HEK293 (cell line): ENCODE measurements around the gene CDYL.

Experiments used
- EGR2 ChIP-seq: fragments of 450-650 bp; formaldehyde crosslinking; IDR thresholded peaks from 2 replicates; pipeline ENCODE4 v1.5.1; 2016; ENCODE audit warnings: low read depth, missing biosample characterization, missing genetic modification characterization
- GLIS1 ChIP-seq: fragments of 450-650 bp; formaldehyde crosslinking; IDR thresholded peaks from 2 replicates; pipeline ENCODE4 v1.5.1; 2016; ENCODE audit warnings: missing biosample characterization, missing genetic modification characterization
- KLF10 ChIP-seq: fragments of 450-650 bp; IDR thresholded peaks from 2 replicates; pipeline ENCODE4 v1.5.1; 2018; ENCODE audit warnings: missing biosample characterization, mild to moderate bottlenecking, missing genetic modification characterization
- KLF9 ChIP-seq: fragments of 450-650 bp; formaldehyde crosslinking; IDR thresholded peaks from 2 replicates; pipeline ENCODE4 v1.5.1; 2016; ENCODE audit warnings: missing biosample characterization, missing genetic modification characterization, low read depth
- SETDB1 ChIP-seq: IDR thresholded peaks from one replicate; pipeline ENCODE4 v1.6.1; 2017; ENCODE audit warnings: mild to moderate bottlenecking, low read length, moderate library complexity, mixed read lengths; ENCODE audit not compliant: insufficient read length
- SP3 ChIP-seq: fragments of 450-650 bp; formaldehyde crosslinking; IDR thresholded peaks from 2 replicates; pipeline ENCODE4 v1.5.1; 2016; ENCODE audit warnings: missing biosample characterization, missing genetic modification characterization
- ZBTB26 ChIP-seq: fragments of 450-650 bp; formaldehyde crosslinking; optimal IDR thresholded peaks from 2 replicates; pipeline ENCODE3; 2016; ENCODE audit warnings: missing biosample characterization, mild to moderate bottlenecking, missing genetic modification characterization
- ZEB2 ChIP-seq: fragments of 450-650 bp; formaldehyde crosslinking; IDR thresholded peaks from 2 replicates; pipeline ENCODE4 v1.5.1; 2016; ENCODE audit warnings: missing biosample characterization, missing genetic modification characterization
- ZNF133 ChIP-seq: fragments of 450-650 bp; formaldehyde crosslinking; IDR thresholded peaks from 2 replicates; pipeline ENCODE4 v1.5.1; 2016; ENCODE audit warnings: missing biosample characterization, missing genetic modification characterization
- ZNF16 ChIP-seq: fragments of 450-650 bp; formaldehyde crosslinking; IDR thresholded peaks from 2 replicates; pipeline ENCODE4 v1.5.1; 2016; ENCODE audit warnings: low read depth, missing biosample characterization, missing genetic modification characterization
- ZNF169 ChIP-seq: fragments of 450-650 bp; formaldehyde crosslinking; IDR thresholded peaks from 2 replicates; pipeline ENCODE4 v1.5.1; 2016; ENCODE audit warnings: missing biosample characterization, missing genetic modification characterization
- ZNF223 ChIP-seq: fragments of 450-650 bp; formaldehyde crosslinking; IDR thresholded peaks from 2 replicates; pipeline ENCODE4 v1.5.1; 2016; ENCODE audit warnings: missing biosample characterization, missing genetic modification characterization
- ZNF274 ChIP-seq, 2 experiments: fragments of 200-500 bp in 1 of 2; fragments of 450-650 bp in 1 of 2; sonication (Bioruptor generic) in 1 of 2; formaldehyde crosslinking in 1 of 2; IDR thresholded peaks; 2 replicates each; pipeline versions ENCODE4 v1.5.1 to v1.6.1; 2014 to 2016; ENCODE audit warnings: borderline replicate concordance in 1 of 2, inconsistent platforms in 1 of 2, low read length in 1 of 2, missing biosample characterization in 1 of 2, missing genetic modification characterization in 1 of 2
- ZNF335 ChIP-seq: fragments of 450-650 bp; formaldehyde crosslinking; conservative IDR thresholded peaks from 2 replicates; pipeline ENCODE4 v1.5.1; 2016; ENCODE audit warnings: missing biosample characterization, missing genetic modification characterization
- ZNF350 ChIP-seq: fragments of 450-650 bp; formaldehyde crosslinking; IDR thresholded peaks from 2 replicates; pipeline ENCODE4 v1.5.0; 2017; ENCODE audit warnings: missing biosample characterization, mild to moderate bottlenecking, missing genetic modification characterization
- ZNF398 ChIP-seq: fragments of 450-650 bp; formaldehyde crosslinking; IDR thresholded peaks from 2 replicates; pipeline ENCODE4 v1.5.1; 2017; ENCODE audit warnings: missing biosample characterization, missing genetic modification characterization
- ZNF426 ChIP-seq: fragments of 450-650 bp; formaldehyde crosslinking; IDR thresholded peaks from 2 replicates; pipeline ENCODE4 v1.5.1; 2017; ENCODE audit warnings: missing biosample characterization, missing genetic modification characterization, mild to moderate bottlenecking, inconsistent platforms, moderate library complexity
- ZNF473 ChIP-seq: fragments of 450-650 bp; formaldehyde crosslinking; IDR thresholded peaks from 2 replicates; pipeline ENCODE4 v1.5.1; 2017; ENCODE audit warnings: missing biosample characterization, missing genetic modification characterization
- ZNF596 ChIP-seq: fragments of 450-650 bp; IDR thresholded peaks from 2 replicates; pipeline ENCODE4 v1.5.0; 2018; ENCODE audit warnings: missing biosample characterization, mild to moderate bottlenecking, missing genetic modification characterization, moderate library complexity
- ZNF610 ChIP-seq: fragments of 450-650 bp; formaldehyde crosslinking; IDR thresholded peaks from 2 replicates; pipeline ENCODE4 v1.5.1; 2016; ENCODE audit warnings: missing biosample characterization, missing genetic modification characterization, borderline replicate concordance
- ZNF629 ChIP-seq: fragments of 450-650 bp; formaldehyde crosslinking; IDR thresholded peaks from 2 replicates; pipeline ENCODE4 v1.5.1; 2017; ENCODE audit warnings: missing biosample characterization, missing genetic modification characterization
- ZNF654 ChIP-seq: fragments of 450-650 bp; formaldehyde crosslinking; IDR thresholded peaks from 2 replicates; pipeline ENCODE4 v1.5.1; 2016; ENCODE audit warnings: low read depth, missing biosample characterization, missing genetic modification characterization
- ZNF660 ChIP-seq: fragments of 450-650 bp; IDR thresholded peaks from 2 replicates; pipeline ENCODE4 v1.5.1; 2018; ENCODE audit warnings: missing biosample characterization, mild to moderate bottlenecking, missing genetic modification characterization
- ZNF677 ChIP-seq: fragments of 450-650 bp; IDR thresholded peaks from 2 replicates; pipeline ENCODE4 v1.5.0; 2018; ENCODE audit warnings: missing biosample characterization, mild to moderate bottlenecking, missing genetic modification characterization, moderate library complexity
- ZNF704 ChIP-seq: fragments of 450-650 bp; formaldehyde crosslinking; IDR thresholded peaks from 2 replicates; pipeline ENCODE4 v1.5.1; 2016; ENCODE audit warnings: missing biosample characterization, missing genetic modification characterization
- ZNF747 ChIP-seq: fragments of 450-650 bp; formaldehyde crosslinking; IDR thresholded peaks from 2 replicates; pipeline ENCODE4 v1.5.1; 2016; ENCODE audit warnings: missing biosample characterization, missing genetic modification characterization
- ZNF843 ChIP-seq: fragments of 450-650 bp; formaldehyde crosslinking; IDR thresholded peaks from 2 replicates; pipeline ENCODE4 v1.5.1; 2016; ENCODE audit warnings: missing biosample characterization, missing genetic modification characterization
- ZSCAN30 ChIP-seq: fragments of 450-650 bp; IDR thresholded peaks from 2 replicates; pipeline ENCODE4 v1.5.1; 2018; ENCODE audit warnings: missing biosample characterization, mild to moderate bottlenecking, missing genetic modification characterization, moderate library complexity
- ZSCAN4 ChIP-seq: fragments of 450-650 bp; formaldehyde crosslinking; IDR thresholded peaks from 2 replicates; pipeline ENCODE4 v1.5.1; 2017; ENCODE audit warnings: missing biosample characterization, missing genetic modification characterization
- TF ChIP-seq, protein P1 (sequence below): fragments of 450-650 bp; formaldehyde crosslinking; IDR thresholded peaks from 2 replicates; pipeline ENCODE4 v1.5.1; 2017; ENCODE audit warnings: missing biosample characterization, missing genetic modification characterization
- TF ChIP-seq, protein P2 (sequence below): fragments of 450-650 bp; IDR thresholded peaks from 2 replicates; pipeline ENCODE4 v1.5.1; 2018; ENCODE audit warnings: missing biosample characterization, missing genetic modification characterization

Gene CDYL

DNA sequence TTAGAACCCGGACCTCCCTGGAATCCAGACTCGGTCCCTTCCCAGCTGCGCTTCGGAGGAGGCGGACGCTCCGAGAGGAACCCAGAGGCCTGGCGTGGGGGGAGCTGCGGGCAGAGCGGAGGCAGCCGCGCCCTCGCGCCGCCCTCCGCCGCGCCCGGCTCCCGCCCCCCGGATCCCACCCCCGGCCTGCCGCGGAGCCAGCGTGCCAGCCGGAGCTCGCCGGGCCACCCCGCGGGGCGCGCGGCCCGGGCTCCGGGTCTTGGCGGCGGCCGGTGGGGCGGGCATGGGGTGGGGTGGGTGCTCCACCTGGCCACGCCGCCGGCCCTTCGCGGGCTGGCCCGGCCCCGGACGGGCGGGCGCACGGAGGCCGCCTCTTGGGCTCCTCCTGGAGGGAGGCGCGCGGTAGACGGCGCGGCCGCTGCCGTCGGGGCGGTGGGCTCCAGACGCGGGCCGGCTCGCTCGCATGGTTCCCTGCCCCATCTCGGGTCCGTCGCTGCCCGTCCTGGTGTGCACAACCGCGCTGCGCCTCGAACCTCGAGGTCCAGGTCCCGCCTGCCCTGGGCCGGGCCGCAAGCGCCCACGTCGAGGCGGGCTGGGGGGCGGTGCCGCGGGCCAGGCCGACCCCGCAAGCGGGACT, 592 bp upstream of the CDYL start (continued):
- TF ChIP-seq ZBTB26 (tag by site-specific recombination) (peak; percentile 34), SETDB1 (no peak), ZNF473 (no peak), ZSCAN30 (tag by site-specific recombination) (peak; percentile 44; the same call in 1 of the 2 replicates), ZNF426 (no peak), ZNF747 (tag by site-specific recombination) (no peak), KLF10 (tag by site-specific recombination) (peak; percentile 53; the same call in 1 of the 2 replicates), ZNF133 (tag by site-specific recombination) (no peak), KLF9 (tag by site-specific recombination) (0 out of 2 replicates have a peak, but pooled peaks have one; percentile 31), ZNF677 (tag by site-specific recombination) (0 out of 2 replicates have a peak, but pooled peaks have one; percentile 47), ZNF223 (tag by site-specific recombination) (no peak), ZNF16 (tag by site-specific recombination) (no peak), ZNF629 (tag by site-specific recombination) (no peak), ZNF610 (tag by site-specific recombination) (no peak), ZNF274 (IDR thresholded peaks at IDR 0.05; ENCODE audit: low read length) (no peak), ZNF274 (tag by site-specific recombination; IDR thresholded peaks at IDR 0.05; ENCODE audit: borderline replicate concordance) (no peak), ZNF843 (tag by site-specific recombination) (no peak), ZNF350 (0 out of 2 replicates have a peak, but pooled peaks have one; percentile 19), ZNF596 (tag by site-specific recombination) (peak; percentile 83), ZSCAN4 (tag by site-specific recombination) (no peak), ZNF335 (tag by site-specific recombination) (no peak), ZNF398 (tag by site-specific recombination) (peak; percentile 70), ZNF660 (tag by site-specific recombination) (no peak), GLIS1 (tag by site-specific recombination) (no peak), ZEB2 (no peak), ZNF169 (no peak), SP3 (tag by site-specific recombination) (peak; percentile 15; the same call in 1 of the 2 replicates), EGR2 (no peak), ZNF654 (tag by site-specific recombination) (no peak), ZNF704 (tag by site-specific recombination) (no peak)
- TF ChIP-seq, protein P1, sequence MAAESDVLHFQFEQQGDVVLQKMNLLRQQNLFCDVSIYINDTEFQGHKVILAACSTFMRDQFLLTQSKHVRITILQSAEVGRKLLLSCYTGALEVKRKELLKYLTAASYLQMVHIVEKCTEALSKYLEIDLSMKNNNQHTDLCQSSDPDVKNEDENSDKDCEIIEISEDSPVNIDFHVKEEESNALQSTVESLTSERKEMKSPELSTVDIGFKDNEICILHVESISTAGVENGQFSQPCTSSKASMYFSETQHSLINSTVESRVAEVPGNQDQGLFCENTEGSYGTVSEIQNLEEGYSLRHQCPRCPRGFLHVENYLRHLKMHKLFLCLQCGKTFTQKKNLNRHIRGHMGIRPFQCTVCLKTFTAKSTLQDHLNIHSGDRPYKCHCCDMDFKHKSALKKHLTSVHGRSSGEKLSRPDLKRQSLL (tag by site-specific recombination) = no peak
- TF ChIP-seq, protein P2, sequence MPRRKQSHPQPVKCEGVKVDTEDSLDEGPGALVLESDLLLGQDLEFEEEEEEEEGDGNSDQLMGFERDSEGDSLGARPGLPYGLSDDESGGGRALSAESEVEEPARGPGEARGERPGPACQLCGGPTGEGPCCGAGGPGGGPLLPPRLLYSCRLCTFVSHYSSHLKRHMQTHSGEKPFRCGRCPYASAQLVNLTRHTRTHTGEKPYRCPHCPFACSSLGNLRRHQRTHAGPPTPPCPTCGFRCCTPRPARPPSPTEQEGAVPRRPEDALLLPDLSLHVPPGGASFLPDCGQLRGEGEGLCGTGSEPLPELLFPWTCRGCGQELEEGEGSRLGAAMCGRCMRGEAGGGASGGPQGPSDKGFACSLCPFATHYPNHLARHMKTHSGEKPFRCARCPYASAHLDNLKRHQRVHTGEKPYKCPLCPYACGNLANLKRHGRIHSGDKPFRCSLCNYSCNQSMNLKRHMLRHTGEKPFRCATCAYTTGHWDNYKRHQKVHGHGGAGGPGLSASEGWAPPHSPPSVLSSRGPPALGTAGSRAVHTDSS (tag by site-specific recombination) = no peak
